Measurements from ENCODE around the gene TRIM72.

- TF ChIP-seq POLR2A (IDR thresholded peaks at IDR 0.05; ENCODE audit: low read depth, low read length), result no peak
- no peak for TF ChIP-seq CTCF (IDR thresholded peaks at IDR 0.05; ENCODE audit: extremely low read depth in 1 of 2, insufficient read depth in 1 of 2, low read depth in 1 of 2, low read length in 2 of 2)
Observed at GRCh38 chr16:31273187-31273586, 59.3 kb downstream of the TRIM72 start.

Measured in endothelial cell of umbilical vein (primary cell).